H4 (cell line): ENCODE results near the gene PAM. TPM values are rescaled to one million over a fixed set of nuclear protein-coding genes. Genes with fewer than 3 reads are reported as not detected.
"Not testable (repeated sequence)": the region's sequence is repeated elsewhere in the genome, so short reads cannot be mapped to it uniquely, and the experiment has no call there.

ENCODE experiments used
- DNase-seq: peaks from one replicate; pipeline ENCODE4 v3.0.0-alpha.2; 2015; ENCODE audit warnings: low spot score
- total RNA-seq: library from RNA; depleted of rRNA; stranded (reverse); fragments of >200 nt; shearing (Covaris generic); gene quantifications from 2 replicates; pipeline ENCODE4 v1.2.3, GENCODE V29; 2014

Gene PAM
- total RNA-seq, 1 experiment from 2014 or later: 213 TPM

DNA sequence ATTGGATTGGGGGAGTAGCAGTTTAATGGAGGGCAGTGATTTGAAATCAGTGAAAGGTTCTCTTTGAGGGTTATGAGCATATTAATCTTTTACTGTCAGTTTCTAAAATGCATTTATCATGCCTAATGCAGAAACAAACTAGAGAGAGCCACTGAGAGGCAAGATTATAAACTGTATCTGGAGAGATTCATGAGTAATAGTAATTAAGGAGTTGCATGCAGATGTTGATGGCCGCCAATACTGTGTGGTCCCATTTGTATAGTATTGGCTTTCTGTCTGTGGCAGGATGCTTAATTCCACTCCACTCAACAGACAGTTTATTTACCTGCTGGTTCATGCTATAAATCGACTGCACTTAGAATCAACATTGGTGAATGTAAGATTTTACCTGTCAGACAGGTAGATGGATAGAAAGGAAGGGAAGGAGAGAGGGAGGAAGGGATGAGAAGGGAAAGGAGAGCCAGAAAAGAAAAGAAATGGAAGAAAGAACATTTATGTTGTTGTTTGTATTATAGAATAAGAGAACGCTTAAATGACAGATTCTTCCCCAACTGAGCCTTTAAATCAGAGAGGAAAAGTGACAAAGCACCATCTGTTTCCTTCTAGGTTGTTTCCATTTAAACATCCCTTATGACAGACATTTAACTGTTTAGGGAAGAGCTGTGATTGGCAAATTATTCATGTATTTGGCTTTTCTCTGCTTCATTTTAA, 146.5 kb downstream of the PAM start:
- DNase-seq: no peak

DNA sequence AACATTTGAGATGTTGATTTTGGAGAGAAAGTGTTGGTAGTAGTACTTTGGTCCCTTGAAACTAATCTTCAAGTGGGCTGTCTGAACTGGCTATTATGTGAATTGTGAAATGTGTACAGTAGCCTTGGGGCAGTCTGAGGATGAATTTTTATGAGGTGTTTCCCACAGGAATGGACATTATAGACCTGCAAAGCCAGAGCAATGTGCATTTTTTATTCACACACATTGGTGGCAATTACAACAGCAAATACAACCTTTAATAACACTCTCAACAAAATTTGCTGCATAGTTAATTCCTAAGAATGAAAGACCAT, 147.0 kb downstream of the PAM start:
- no peak for DNase-seq

DNA sequence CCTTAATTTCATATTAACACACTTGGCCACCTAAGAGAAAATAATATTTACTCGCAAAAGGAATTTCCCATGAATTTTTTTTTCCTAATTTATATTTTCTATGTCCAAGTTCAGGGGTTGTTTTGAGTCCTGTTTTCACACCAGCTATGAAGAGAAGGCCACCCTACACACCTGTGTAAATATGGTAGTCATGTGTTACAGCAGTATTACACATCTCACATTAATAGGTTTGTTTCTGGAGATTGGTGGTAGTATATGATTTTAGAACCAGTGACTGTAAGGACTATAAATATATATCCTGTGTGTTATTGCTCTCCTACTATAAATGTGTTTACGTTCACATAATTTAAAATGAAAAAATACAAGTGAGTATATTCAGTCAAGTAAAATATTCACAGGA, 147.5 kb downstream of the PAM start:
- DNase-seq: no peak

DNA sequence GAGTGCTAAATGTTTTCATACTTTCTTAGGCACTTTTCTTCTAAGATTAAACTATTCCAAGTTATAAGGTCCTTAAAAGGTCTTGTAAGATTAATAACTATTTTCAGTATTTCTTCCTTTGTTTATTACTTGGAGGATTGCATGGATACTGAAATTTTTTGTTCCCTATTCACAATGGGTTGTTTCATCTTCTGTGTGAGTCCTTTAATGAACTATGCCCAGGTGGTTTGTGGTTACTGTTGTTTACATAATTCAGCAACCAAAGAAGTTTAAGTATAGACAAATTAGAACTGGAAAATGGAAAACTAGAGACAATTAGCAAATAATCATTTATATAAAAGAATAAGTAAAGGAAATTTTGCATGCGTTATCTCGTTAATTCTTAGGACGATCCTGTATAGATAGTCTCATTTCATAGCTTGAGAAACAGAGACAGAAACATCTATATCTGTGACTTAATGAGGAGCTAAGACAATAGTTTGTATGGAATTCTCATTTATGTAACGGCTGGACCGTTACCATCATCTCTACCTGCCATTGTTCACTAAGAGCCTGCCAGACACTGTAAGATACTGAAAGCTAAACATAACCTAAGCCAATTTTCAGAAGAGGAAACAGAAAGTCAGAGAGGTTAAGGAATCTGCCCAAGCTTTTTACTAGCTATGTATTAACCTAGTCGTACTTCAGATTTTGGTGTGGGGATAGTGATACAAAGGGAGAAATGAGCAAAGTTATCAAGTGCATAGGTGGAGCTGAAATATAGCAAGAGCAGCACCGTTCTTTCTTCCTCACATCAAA, 148.2 kb downstream of the PAM start:
- DNase-seq: peak; percentile 15

DNA sequence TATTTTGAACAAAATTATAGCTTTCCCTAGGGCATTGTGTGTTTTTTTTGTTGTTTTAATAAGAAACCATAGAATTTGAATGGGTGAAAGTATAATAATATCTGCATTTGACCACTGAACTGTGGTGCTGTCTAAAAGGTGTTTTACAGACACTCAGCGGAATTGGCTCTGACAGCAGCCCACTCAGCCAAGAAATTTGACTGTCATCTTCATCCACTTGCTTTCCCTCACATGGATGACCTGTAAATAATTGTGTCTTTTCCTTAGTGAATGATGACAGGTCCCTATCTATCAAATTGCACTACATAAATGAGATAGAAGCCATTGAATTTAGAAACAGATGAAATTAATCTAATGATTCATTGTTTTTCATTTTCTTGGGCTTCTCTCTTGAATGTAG, 150.0 kb downstream of the PAM start:
- no peak for DNase-seq

DNA sequence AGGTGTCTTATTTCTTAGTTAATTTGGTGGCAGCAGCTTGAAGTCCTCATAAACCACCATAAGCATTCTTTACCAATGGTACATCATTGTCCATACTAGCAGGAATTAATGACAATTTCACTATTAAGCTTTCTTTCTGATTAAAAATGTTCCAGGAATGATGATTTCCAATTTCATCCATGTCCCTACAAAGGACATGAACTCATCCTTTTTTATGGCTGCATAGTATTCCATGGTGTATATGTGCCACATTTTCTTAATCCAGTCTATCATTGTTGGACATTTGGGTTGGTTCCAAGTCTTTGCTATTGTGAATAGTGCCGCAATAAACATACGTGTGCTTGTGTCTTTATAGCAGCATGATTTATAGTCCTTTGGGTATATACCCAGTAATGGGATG, 152.0 kb downstream of the PAM start:
- DNase-seq: not testable (repeated sequence)

DNA sequence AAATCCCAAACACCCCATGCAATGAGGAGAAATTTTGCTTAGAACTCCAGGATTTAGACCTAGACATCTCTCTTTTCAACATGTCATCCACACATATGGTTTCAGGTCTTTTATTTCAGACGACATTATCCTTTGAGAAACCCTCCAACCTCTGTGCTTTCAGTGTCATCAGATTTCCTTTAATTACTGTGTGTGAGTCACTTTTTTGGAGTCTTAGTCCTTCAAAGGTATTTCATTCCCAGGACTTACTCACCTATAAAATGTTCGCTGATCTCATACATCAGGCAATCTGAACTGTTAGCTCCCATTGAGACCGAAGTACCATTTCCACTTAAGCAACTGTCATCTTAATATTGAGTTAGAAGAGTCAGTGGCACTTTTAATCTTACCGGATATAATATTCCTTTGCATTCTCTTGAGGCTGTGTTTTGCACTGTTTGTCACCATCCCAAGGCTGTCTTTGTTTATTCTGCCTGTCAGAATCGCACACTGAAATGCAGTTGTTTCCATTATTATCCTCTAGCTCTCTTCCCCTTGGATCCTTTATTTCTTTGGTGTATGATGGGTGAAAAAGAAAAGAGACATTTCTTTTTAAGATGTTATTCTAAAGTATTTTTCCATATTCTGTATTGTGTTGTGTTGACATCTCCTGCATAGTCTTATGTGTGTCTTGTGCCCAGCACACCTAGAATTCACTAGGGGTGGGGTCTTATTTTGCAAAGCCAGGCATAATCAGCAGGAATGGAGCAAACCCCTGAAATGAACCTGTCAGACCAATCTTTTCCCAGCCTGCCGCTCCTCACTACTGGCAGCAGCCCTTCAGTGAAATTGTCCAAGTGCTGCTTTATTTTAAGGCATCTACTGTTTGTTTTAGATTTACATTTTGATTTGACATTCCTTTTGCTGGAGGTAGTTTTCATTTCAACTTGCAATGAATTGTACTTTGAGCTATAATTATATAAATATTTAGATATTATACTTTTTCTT, 155.4 kb downstream of the PAM start:
- peak; percentile 66 for DNase-seq

DNA sequence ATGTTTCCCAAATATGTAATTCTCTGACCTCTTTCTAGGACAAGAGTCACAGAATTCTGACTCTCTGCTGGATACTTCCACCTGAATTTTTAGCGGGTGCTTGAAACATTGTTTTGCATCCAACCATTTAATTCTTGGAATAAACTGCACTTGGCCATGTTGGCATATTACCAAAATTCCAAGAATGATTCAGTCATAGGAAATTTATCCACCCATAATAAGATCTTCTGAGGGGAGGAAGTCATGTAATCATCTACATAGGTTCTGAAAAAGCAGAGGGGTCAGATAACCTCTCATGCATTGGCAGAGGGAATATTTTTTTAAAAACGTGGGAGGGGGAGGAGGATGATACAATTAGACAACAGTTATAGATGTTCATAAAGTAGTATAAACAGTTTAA, 156.9 kb downstream of the PAM start:
- peak; percentile 39 for DNase-seq

DNA sequence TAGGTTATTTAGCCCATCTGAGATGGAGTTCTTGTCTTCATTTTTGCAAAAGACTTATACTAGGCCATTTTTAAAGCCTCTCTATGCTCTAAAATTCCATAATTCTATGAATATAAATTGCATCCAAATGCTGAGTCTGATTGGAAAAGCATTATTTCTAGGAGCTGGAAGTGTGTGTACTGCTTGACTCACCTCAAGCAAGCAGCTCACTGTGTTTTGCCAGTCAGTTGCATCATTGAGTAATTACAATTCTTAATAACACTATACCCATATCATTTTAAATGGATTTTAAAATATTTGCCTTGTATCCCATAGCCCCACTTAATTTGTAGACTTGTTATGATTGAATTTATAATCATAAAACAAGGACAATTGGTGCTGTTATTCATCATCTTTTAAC, 161.0 kb downstream of the PAM start:
- DNase-seq: no peak

DNA sequence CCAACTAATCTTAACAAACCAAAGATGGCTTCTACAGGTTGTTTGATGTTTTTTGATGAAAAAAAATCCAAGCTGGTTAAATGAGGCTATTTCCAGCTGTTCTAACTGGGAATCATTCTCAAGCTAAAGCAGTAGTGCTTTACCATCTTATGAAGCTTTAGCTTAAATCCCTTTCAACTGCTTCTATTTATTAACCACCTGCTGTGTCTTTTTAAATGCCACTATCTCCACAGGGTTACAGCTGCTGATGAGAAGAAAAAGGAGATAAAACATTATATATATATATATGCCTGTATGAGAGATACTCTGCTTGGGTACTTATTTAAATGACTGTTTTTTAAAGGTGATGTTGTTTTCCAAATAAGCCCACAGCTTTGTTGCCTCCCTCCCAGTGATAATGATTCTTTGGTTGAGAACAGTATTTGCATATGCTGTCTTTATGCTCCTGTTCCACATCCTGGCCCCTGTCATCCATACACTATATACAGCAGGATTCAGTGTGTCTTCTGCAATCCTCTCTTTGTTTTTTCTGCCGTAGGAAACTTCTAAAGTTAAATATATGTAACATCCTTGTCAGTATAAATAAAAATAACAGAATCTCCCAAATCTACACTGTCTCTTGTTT, 164.0 kb downstream of the PAM start:
- no peak for DNase-seq

DNA sequence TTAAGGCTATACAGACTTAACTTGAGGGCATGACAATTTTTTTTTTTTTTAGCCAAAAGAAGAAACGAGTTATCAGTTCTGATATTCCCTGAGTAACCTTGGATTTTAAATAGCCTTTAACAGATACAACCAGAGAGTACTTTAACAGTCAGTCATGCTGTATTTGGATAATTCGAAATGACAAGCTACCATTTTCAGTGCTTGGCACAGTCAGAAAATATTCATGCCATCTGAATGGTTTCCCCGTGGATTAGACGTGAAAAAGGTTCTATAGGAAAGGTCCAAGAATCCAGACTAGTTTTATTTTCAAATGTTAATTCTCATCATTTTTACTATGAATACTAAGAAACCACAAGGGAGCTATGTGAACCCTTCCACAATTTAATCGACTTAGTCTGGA, 165.7 kb downstream of the PAM start:
- no peak for DNase-seq

DNA sequence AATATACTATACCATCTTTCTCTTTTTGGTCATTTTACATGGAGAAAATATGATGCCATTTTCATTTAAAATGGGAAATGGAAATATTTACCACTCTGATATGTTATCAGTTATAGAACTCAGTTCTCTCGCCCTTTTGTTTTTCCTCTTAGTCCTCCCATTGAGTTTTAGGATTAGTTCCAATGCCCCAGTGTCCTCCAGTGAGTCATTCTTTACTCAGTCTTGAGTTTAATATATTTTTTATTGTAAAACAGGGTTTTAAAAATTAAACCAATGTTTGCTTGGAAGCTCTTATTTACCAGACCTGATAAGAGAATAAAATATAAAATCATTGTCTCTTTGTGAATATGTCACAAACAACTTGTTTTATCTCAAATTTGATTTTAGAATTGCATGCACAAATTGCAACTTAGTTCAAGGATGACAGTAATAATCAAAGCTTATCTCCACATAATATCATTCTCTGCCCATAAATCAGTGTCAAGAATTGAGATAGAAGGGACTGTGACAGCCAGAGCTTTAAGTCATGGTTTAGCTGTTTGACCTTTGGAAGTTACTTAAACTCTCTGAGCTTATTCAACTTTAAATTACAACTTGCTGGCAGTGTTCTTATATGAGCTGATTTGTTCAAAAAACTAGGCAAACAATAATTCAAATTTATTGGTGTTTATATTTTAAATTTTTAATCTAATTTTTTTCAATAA, 166.4 kb downstream of the PAM start:
- DNase-seq: no peak

DNA sequence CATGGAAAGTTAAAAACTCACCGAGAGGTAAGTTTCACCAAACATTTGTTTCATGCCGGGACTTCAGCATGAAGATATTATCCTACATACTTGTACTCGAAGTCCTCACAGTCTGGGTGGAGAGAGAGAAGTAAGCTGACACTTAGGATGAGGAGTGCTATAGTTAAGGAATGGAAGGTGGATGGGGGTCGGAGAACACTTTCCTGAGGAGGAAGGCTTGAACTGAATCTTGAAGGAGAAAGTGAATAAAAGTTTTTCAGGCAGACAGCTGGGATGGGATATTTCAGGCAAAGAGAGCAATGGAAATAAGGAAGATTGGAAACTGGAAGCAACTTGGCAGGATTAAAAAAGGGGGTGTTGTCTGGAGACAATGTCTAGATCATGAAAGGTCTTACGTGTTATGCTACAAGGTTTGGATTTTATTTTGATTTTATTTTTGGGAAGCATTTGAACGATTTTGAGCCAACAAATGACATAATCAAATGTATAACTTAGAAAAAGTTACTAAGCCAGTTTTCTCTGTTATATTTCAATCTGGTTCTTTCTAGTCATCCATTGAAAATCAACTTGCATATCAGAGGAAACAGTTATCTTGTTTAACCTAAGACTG, 167.1 kb downstream of the PAM start:
- DNase-seq: no peak

DNA sequence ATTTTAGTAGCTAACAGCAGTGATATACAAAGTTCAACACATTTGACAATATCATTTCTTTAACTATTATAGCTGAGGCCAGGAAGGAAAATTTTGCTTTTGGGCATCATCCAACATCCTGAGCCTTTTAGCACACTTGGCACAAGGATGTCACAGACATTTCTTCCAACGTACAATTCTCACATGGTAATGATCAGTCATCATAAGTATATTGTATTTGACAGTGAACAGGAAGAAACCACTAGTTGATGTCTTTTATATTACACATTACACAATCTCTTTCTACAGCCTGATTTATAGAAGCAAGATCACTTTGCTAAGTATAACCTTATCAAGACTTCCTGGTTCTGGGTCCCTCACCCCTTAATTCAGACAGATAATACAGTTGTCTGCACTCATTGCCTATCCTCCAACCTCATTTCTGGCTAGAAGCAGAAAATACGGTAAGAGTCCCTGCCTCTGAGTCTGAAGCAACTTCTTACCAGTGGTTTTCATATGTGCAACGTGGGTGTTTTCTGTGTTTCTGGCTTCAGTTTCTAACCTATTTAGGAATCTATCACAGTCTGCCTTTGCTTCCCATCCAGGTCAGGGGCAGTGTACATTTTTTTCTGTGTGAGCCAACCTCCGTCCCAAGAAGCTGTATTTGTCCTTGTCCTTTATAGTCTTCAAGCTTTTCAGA, 167.8 kb downstream of the PAM start:
- DNase-seq: no peak

DNA sequence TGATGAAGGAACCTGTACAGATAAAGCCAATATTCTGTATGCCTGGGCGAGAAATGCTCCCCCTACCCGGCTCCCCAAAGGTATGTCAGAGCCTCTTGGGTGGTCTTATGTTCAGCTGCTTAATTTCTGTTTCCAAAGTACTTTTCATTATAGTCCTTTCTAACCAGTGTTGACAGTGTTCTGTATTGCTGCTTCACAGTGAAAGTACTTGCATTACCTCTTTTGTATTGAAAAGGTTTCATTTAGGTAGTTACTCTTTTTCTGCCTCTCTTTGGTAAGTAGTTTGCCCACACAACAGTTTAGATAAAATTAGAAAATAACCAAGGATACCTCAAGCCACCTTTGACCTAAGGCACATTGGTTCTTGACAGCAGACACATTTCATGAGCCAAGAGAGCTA, 169.9 kb downstream of the PAM start:
- no peak for DNase-seq

DNA sequence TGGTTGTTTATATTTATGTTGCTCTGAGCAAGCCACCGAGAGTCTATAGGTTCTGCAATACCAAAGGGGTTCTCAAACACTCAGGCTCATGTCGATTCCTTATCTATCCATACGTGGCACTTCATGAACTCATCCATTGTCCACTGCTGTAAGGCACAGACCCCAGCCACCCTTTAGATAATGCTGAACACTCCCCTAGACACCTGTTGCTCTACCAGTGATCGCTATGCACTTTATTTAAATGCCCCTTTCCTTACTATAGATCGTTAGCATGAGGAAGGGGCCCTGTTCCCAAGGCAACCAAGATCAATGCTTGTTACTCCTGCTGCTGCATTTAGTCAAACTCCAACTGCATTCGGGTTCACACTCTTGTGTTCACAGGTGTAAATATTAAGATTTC, 171.9 kb downstream of the PAM start:
- DNase-seq: no peak

DNA sequence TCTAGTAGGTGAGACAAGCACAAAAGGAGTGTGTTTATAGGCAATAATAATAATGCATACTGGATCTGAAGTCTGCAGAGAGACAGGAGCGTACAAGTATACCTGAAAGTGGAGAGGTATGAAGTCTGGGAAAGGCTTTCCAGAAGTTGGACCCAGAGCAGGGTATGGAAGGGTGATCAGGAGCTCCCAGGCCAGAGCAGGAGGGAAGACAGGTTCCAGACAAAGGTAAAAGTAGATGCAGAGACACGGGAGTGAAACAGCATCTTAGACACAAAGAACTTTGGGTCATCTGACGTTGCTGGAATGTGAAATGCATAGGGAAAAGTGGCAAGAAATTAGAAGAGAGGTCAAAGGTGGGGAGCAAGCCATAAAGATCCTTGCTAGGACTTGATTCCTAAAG, 175.1 kb downstream of the PAM start:
- no peak for DNase-seq

DNA sequence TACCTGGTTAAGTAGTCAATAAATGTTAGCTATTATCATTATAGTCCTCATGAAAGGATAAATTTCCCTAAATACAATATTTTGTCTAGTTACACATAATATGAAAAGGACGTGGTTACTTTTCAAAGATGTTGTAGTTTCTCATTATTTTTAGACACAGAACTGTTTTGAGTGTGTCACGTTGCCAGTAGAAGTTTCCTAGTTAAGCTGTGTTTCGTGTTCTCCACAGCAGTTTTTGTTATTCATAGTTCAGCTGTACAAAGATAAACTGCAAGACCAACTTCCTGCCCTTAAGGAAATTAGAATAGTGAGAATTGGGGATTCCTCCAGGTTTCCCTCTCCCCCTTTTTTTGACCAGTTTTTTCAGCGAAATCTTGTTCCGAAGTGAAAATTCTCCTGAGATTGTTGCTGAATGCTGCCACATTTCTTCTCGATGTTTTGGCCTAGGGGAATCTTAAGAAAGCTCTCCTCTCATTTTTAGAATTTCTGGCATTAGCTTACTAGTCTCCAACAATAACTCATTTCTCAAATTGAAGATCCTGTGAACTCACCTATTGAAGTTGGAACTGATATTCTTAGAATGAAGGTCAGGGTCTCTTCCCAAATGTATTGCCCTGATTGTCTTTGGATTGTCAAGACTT, 176.1 kb downstream of the PAM start:
- DNase-seq: no peak

DNA sequence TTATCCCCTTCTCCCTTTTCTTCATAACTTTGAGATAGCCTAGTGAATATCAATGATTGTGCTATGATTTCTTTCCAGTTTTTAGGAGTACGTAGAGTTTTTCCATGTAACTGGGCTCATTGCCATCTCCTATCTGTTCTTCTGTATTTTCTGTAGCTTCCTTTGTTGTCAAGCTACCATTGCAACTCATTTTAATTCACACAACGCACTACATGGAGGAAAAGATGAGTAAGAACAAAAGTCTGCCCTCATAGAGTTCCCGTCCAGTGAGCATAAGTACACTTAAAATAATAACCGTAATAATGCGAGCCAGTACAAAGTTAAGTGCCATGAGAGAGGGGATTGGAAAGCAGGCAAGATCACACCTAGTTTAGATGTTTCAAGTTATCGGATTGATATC, 177.7 kb downstream of the PAM start:
- DNase-seq: no peak

DNA sequence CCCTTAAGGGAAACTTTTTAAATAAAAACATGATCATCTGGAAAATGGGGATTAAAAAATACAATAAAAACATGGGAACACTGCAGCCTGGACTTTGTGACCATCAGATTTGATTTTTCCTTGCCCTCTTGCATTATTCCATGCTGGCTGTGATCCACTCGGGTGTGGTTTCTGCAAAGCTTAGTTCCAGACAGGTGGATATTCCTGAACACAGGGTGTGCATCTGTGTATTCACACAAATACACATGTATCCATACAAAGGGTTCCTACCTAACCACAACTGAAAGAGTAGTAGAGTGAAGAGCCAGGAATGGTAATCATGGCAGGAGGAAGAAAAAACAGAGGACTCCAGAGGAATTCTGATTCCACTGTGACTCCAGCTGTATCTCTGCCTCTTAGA, 178.2 kb downstream of the PAM start:
- no peak for DNase-seq
